ENCODE data around the gene PTPRR. TPM values are rescaled to one million over a fixed set of nuclear protein-coding genes. Genes with fewer than 3 reads are reported as not detected.
"Not testable (repeated sequence)": the region's sequence is repeated elsewhere in the genome, so short reads cannot be mapped to it uniquely, and the experiment has no call there.

Gene PTPRR
- total RNA-seq, 4 donors from 2014 or later = 0.15 TPM; not detected in 3

DNA sequence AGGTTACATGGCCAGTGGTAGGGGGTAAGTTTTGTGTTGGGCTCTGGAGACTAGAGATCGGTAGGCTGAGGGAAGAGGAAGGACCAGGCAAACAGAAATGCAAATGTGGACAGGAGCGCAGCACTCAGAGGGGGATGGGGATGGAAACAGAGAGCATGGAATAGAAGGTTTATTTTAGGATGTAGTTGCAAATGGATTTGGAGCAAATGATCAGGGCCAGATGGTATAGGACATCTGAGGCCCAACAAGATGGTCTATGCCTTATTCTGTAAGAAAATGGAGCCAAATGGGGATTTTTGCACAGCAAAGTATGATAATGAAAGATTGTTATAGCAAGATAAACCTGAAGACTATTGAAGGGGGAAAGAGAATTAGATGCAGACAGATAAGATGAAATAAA lies 180.8 kb downstream of the PTPRR start:
- WGBS, 2 donors = 93 to 94% methylated on average over 2 of the region's 2 CpGs
- TF ChIP-seq CTCF (IDR thresholded peaks at IDR 0.05) (no peak), POLR2A (IDR thresholded peaks at IDR 0.05) (no peak)
- no peak for DNase-seq (ENCODE audit: low spot score in 2 of 2)
- intact Hi-C loops (cut with DNase I; ENCODE audit: low total_unique reads) = loop anchor here (10.0 kb wide), 1 partner anchor 275 kb away; no protein-coding TSS in a partner anchor
- no peak overlapping the region for H3K4me3 ChIP-seq (ENCODE audit: low read depth, poor library complexity, severe bottlenecking)

- WGBS, 2 donors = 89% methylated on average over 8 of the region's 8 CpGs
- H3K4me3 ChIP-seq (ENCODE audit: low read depth, poor library complexity, severe bottlenecking) = no peak overlapping the region
- no peak for TF ChIP-seq POLR2A (IDR thresholded peaks at IDR 0.05)
- no peak for DNase-seq (ENCODE audit: low spot score in 2 of 2)
- intact Hi-C loops (cut with DNase I; ENCODE audit: low total_unique reads) = loop anchor here (10.0 kb wide), 1 partner anchor 278 kb away; no protein-coding TSS in a partner anchor
Measured at GRCh38 chr12:70736351-70737133, 184.0 kb downstream of the PTPRR start.

DNA sequence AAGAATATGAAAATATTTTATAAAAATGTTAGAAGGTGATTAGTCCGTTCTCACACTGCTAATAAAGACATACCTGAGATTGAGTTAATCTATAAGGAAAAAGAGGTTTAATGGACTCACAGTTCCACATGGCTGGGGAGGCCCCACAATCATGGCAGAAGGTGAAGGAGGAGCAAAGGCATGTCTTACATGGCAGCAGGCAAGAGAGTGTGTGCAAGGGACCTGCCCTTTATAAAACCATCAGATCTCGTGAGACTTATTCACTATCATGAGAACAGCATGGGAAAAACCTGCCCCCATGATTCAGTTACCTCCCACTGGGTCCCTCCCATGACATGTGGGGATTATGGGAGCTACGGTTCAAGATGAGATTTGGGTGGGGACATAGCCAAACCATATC lies 185.3 kb downstream of the PTPRR start:
- intact Hi-C loops (cut with DNase I; ENCODE audit: low total_unique reads) = loop anchor here (10.0 kb wide), 1 partner anchor 280 kb away; no protein-coding TSS in a partner anchor
- 92 to 93% methylated on average over 3 of the region's 3 CpGs for WGBS, 2 donors
- not testable (repeated sequence) for H3K4me3 ChIP-seq (ENCODE audit: low read depth, poor library complexity, severe bottlenecking); DNase-seq (ENCODE audit: low spot score in 2 of 2)

DNA sequence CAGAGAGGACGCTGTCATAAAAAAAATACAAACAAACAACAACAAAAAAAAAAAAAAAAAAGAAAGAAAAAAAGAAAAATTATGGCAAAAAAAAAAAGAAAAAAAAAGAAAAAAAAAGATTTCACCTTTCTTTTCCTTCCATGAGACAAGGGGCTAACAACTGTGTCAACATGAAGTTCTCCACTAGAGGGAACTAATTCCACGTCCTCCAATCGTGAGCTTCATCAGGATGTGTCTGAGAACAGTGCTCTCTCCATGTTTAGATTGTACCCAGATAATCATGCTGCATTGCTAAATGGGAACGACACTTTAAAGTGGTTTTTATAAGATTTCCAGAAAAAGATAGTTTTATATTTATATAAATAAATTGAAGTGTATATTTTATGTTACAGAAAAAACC lies 187.2 kb downstream of the PTPRR start:
- WGBS, 2 donors = 1% methylated on average over 4 of the region's 4 CpGs
- no peak for DNase-seq (ENCODE audit: low spot score in 2 of 2)
- TF ChIP-seq CTCF (IDR thresholded peaks at IDR 0.05) (no peak), POLR2A (IDR thresholded peaks at IDR 0.05) (no peak)
- intact Hi-C loops (cut with DNase I; ENCODE audit: low total_unique reads) = loop anchor here (10.0 kb wide), 1 partner anchor 281 kb away; no protein-coding TSS in a partner anchor
- no peak overlapping the region for H3K4me3 ChIP-seq (ENCODE audit: low read depth, poor library complexity, severe bottlenecking)

DNA sequence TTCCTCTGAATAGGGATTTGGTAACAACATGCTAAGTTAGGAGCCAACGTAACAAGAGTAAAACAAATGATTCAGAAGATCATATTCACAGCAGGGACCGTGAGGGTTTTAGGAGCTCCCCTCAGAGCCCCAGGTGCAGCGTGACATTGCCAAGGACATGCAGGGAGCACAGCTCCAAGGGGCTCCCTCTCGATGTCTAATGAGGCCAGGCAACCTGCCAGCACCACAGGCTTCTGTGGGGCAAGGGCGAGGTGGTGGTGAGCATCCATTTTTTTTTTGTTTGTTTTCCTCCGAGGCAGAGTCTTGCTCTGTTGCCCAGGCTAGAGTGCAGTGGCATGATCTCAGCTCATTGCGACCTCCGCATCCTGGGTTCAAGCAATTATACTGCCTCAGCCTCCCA lies 188.3 kb downstream of the PTPRR start:
- DNase-seq (ENCODE audit: low spot score in 2 of 2) = no peak
- no peak overlapping the region for H3K4me3 ChIP-seq (ENCODE audit: low read depth, poor library complexity, severe bottlenecking)
- no peak for TF ChIP-seq CTCF (IDR thresholded peaks at IDR 0.05)
- TF ChIP-seq POLR2A (IDR thresholded peaks at IDR 0.05) = no peak
- intact Hi-C loops (cut with DNase I; ENCODE audit: low total_unique reads) = loop anchor here (10.0 kb wide), 1 partner anchor 283 kb away; no protein-coding TSS in a partner anchor
- 70% methylated on average over 8 of the region's 8 CpGs for WGBS, 2 donors

GRCh38 chr12:70730675-70731180 lies 189.8 kb downstream of the PTPRR start:
- no peak for DNase-seq (ENCODE audit: low spot score in 2 of 2)
- intact Hi-C loops (cut with DNase I; ENCODE audit: low total_unique reads) = loop anchor here (10.0 kb wide), 1 partner anchor 284 kb away; no protein-coding TSS in a partner anchor
- no peak for TF ChIP-seq CTCF (IDR thresholded peaks at IDR 0.05)
- TF ChIP-seq POLR2A (IDR thresholded peaks at IDR 0.05) = no peak
- 83 to 86% methylated on average over 2 of the region's 2 CpGs for WGBS, 2 donors
- no peak overlapping the region for H3K4me3 ChIP-seq (ENCODE audit: low read depth, poor library complexity, severe bottlenecking)
